ENCODE data around the gene TRAPPC10.

Gene TRAPPC10

DNA sequence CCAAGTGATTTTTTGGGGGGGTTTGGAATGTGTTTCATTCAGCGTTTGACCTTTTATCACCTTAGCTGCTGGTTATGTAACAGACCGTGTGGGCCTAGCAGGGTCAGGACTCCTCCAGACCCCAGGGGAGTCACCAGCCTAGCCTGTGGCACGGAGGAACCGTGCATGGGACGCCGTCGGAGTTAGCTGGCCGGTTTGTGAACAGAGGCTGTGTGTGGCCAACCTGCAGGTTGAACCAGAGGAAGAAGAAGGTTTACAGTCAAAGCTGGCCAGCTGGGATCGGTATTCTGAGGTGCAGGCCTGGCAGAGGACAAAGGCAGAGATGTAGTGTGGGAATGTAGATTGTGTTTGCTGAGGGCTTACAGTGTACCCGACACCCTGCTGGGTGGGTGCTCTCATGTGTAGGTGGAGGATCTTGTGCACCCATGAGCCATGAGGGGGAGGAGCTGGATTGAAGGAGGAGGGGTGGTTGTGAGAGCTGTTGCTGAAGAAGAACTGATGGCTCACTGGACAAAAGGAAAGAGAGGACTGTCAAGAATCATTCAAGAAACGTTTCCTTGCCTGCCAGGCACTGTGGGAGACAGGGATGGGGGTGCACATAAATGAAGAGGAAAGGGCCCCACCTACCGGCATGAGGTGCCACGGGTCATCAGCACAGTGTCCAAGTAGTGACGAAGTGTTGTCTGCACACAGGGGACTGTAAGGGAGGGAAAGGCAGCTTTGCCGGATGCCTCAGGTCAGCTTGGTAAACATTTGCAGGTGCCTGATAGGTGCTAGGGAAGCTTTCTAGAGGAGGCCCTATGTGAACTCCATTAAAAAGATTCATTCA lies 55.1 kb downstream of the TRAPPC10 start:
- H3K9ac ChIP-seq = no peak overlapping the region
- no peaks in the 10 kb centered on the region for H3K79me2 ChIP-seq
- TF ChIP-seq, protein P1, sequence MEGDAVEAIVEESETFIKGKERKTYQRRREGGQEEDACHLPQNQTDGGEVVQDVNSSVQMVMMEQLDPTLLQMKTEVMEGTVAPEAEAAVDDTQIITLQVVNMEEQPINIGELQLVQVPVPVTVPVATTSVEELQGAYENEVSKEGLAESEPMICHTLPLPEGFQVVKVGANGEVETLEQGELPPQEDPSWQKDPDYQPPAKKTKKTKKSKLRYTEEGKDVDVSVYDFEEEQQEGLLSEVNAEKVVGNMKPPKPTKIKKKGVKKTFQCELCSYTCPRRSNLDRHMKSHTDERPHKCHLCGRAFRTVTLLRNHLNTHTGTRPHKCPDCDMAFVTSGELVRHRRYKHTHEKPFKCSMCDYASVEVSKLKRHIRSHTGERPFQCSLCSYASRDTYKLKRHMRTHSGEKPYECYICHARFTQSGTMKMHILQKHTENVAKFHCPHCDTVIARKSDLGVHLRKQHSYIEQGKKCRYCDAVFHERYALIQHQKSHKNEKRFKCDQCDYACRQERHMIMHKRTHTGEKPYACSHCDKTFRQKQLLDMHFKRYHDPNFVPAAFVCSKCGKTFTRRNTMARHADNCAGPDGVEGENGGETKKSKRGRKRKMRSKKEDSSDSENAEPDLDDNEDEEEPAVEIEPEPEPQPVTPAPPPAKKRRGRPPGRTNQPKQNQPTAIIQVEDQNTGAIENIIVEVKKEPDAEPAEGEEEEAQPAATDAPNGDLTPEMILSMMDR (IDR thresholded peaks at IDR 0.05) = no peak
- H3K4me1 ChIP-seq = no peaks in the 10 kb centered on the region
- H3K9me3 ChIP-seq (ENCODE audit: control insufficient read depth, low read length) = no peaks in the 10 kb centered on the region
- no peaks in the 10 kb centered on the region for H3K36me3 ChIP-seq (ENCODE audit: control insufficient read depth, insufficient read depth, low read length)
- H3K4me2 ChIP-seq (ENCODE audit: low read length) = no peak overlapping the region
- H2AFZ ChIP-seq = no peak overlapping the region
- no peak overlapping the region for H3K27ac ChIP-seq
- no peaks in the 10 kb centered on the region for H3K27me3 ChIP-seq (ENCODE audit: control insufficient read depth, insufficient read depth, low read length)
- H3K4me3 ChIP-seq (ENCODE audit: low read depth, low read length) = no peak overlapping the region

DNA sequence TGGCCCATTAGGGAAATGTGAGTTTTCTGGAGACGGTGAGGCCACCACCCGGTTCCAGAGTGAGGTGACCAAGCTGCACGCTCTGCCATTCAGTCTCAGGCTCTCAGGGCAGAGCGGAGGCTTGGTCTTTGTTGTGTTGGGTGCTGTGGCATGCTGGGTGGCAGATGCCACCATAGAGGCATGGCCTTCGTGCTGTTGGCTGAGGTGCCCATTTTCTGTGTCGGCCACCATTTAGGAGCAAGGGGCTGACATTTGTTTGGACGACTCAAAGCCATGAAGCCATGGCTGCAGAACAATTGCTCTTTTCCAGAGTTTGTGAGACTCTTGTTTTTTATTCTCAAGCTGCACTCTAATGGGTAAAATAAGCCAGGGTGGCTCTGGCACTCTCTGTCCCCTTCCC lies 58.3 kb downstream of the TRAPPC10 start:
- H3K27ac ChIP-seq = no peak overlapping the region
- no peaks in the 10 kb centered on the region for H3K4me1 ChIP-seq
- no peak overlapping the region for H3K9ac ChIP-seq
- H3K36me3 ChIP-seq (ENCODE audit: control insufficient read depth, insufficient read depth, low read length) = no peaks in the 10 kb centered on the region
- H3K79me2 ChIP-seq = no peaks in the 10 kb centered on the region
- no peak overlapping the region for H3K4me2 ChIP-seq (ENCODE audit: low read length)
- H3K27me3 ChIP-seq (ENCODE audit: control insufficient read depth, insufficient read depth, low read length) = no peaks in the 10 kb centered on the region
- TF ChIP-seq, protein P1 (IDR thresholded peaks at IDR 0.05) = no peak
- H2AFZ ChIP-seq = no peak overlapping the region
- no peak overlapping the region for H3K4me3 ChIP-seq (ENCODE audit: low read depth, low read length)
- no peaks in the 10 kb centered on the region for H3K9me3 ChIP-seq (ENCODE audit: control insufficient read depth, low read length)

DNA sequence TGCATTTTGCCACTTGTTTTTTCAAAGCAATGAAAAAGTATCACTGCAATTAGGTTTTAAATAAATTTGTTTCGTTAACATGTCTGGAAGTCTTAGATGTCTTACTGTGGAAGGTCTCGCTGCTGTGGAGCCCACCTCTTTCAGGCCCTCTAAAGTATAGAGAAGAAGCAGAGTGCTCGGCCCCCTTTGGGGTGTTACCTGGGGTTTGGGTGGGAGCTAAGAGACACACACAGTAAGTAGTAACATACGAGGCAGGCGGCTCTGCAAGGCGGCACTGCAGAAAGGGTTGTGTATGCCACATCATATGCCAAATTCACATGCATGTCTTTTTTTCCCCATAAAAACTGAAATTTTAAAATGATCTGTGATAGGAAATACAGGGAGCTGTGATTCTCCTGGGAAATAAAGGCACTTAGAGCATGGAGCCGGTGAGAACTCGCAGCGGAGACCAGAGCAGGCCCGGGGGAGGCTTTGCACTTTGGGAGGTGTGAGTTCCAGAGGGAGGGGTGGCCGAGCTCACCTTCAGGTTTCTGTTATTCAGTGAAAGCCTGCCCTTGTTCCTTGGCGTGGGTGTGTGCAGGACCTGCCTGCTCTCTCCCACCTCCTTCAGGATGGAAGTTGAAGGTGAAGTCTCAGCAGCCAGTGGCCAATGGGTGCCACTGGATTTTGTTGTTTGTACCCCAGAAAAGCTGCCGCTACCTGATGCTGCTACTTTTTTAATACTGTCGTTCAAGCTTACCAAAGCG lies 59.4 kb downstream of the TRAPPC10 start:
- Histone ChIP-seq H3K27me3 (ENCODE audit: control insufficient read depth, insufficient read depth, low read length) (no peaks in the 10 kb centered on the region), H3K4me1 (no peaks in the 10 kb centered on the region), H3K36me3 (ENCODE audit: control insufficient read depth, insufficient read depth, low read length) (no peaks in the 10 kb centered on the region), H2AFZ (no peak overlapping the region), H3K79me2 (no peaks in the 10 kb centered on the region), H3K27ac (no peak overlapping the region), H3K9ac (no peak overlapping the region), H3K9me3 (ENCODE audit: control insufficient read depth, low read length) (no peaks in the 10 kb centered on the region), H3K4me3 (ENCODE audit: low read depth, low read length) (no peak overlapping the region), H3K4me2 (ENCODE audit: low read length) (no peak overlapping the region)
- TF ChIP-seq, protein P1 (IDR thresholded peaks at IDR 0.05) = no peak

DNA sequence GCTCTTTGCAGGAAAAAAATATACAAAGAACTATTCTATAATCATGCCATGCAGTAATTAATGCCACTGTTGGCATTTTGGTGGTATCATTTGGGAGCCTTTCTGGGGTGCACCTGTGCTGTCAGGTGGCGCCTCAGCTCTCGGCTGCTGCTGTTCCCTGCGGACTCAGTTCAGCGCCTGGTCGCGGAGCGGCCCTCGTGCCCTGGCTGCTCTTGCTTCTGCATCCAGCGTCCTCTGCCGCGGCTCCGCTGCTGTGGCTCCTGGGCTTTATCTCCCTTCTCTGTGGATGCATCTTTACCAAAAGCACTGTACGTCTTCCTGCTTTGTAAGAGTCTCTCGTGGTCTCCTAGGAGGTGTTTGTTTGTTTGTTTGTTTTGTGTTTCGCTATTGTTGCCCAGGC lies 60.0 kb downstream of the TRAPPC10 start:
- Histone ChIP-seq H3K27ac (no peak overlapping the region), H3K36me3 (ENCODE audit: control insufficient read depth, insufficient read depth, low read length) (no peaks in the 10 kb centered on the region), H3K4me1 (no peaks in the 10 kb centered on the region), H3K4me2 (ENCODE audit: low read length) (no peak overlapping the region), H3K27me3 (ENCODE audit: control insufficient read depth, insufficient read depth, low read length) (no peaks in the 10 kb centered on the region), H3K9ac (no peak overlapping the region), H2AFZ (no peak overlapping the region), H3K9me3 (ENCODE audit: control insufficient read depth, low read length) (no peaks in the 10 kb centered on the region), H3K4me3 (ENCODE audit: low read depth, low read length) (no peak overlapping the region), H3K79me2 (no peaks in the 10 kb centered on the region)
- TF ChIP-seq, protein P1 (IDR thresholded peaks at IDR 0.05) = no peak
